ENCODE measurements around the gene PLCB4.

The PLCB4 gene

GRCh38 chr20:9062066-9062465 is 6.8 kb upstream of the PLCB4 start:
- no peak for FAIRE-seq

- no peak for FAIRE-seq
Observed at GRCh38 chr20:9066191-9066590, 2.7 kb upstream of the PLCB4 start.

GRCh38 chr20:9068233-9068801 is 570 bp upstream of the PLCB4 start:
- FAIRE-seq, result no peak

GRCh38 chr20:9070304-9070703 is 1.4 kb downstream of the PLCB4 start:
- no peak for FAIRE-seq

GRCh38 chr20:9071976-9072726 is 3.3 kb downstream of the PLCB4 start:
- FAIRE-seq, result no peak

GRCh38 chr20:9072861-9073500 is 4.1 kb downstream of the PLCB4 start:
- FAIRE-seq, result no peak

GRCh38 chr20:9075264-9076095 is 6.6 kb downstream of the PLCB4 start:
- no peak for FAIRE-seq

GRCh38 chr20:9076440-9076839 is 7.6 kb downstream of the PLCB4 start:
- no peak for FAIRE-seq

GRCh38 chr20:9078826-9079731 is 10.2 kb downstream of the PLCB4 start:
- no peak for FAIRE-seq

GRCh38 chr20:9081423-9081966 is 12.6 kb downstream of the PLCB4 start:
- FAIRE-seq, result no peak

- FAIRE-seq, result no peak
Observed at GRCh38 chr20:9082741-9083140, 13.9 kb downstream of the PLCB4 start.

- no peak for FAIRE-seq
Observed at GRCh38 chr20:9087531-9088217, 18.8 kb downstream of the PLCB4 start.

- FAIRE-seq, result no peak
Observed at GRCh38 chr20:9088556-9088955, 19.7 kb downstream of the PLCB4 start.

GRCh38 chr20:9092113-9092512 is 23.2 kb downstream of the PLCB4 start:
- FAIRE-seq, result no peak

GRCh38 chr20:9092655-9093054 is 23.8 kb downstream of the PLCB4 start:
- FAIRE-seq, result no peak

- no peak for FAIRE-seq
Observed at GRCh38 chr20:9093218-9093957, 24.5 kb downstream of the PLCB4 start.

- no peak for FAIRE-seq
Observed at GRCh38 chr20:9099372-9099771, 30.5 kb downstream of the PLCB4 start.

- FAIRE-seq, result no peak
Observed at GRCh38 chr20:9100691-9101090, 31.8 kb downstream of the PLCB4 start.

- no peak for FAIRE-seq
Observed at GRCh38 chr20:9102456-9102855, 33.6 kb downstream of the PLCB4 start.

- FAIRE-seq, result no peak
Observed at GRCh38 chr20:9103955-9104354, 35.1 kb downstream of the PLCB4 start.

- no peak for FAIRE-seq
Observed at GRCh38 chr20:9108260-9108659, 39.4 kb downstream of the PLCB4 start.
